HG02759 (cell line): ENCODE results near the gene BBS4.
"Not testable (repeated sequence)": the region's sequence is repeated elsewhere in the genome, so short reads cannot be mapped to it uniquely, and the experiment has no call there.

Experiments used
- ATAC-seq: cut with Tn5 transposase; IDR thresholded peaks from one replicate; pipeline ENCODE4 v1.9.1; 2021; ENCODE audit warnings: mild to moderate bottlenecking, moderate library complexity; ENCODE audit not compliant: unreplicated experiment

The BBS4 gene

GRCh38 chr15:72698938-72699337, 12.9 kb downstream of the BBS4 start:
- no peak for ATAC-seq

DNA sequence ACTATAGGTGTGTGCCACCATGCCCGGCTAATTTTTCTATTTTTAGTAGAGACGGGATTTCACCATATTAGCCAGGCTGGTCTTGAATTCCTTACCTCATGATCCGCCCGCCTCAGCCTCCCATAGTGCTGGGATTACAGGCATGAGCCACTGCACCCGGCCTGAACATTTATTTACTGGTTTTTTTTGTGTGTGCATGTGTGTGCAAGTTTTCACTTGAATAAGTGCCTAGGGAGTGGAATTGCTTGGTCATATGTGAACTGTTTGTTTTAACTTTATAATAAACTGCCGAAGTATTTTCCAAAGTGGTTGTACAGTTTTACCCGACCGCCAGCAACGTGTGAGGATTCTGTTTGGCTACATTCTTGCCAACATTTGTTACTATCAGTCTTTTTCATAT, 14.1 kb downstream of the BBS4 start:
- ATAC-seq, result no peak

- no peak for ATAC-seq
Observed at GRCh38 chr15:72706266-72706665, 20.3 kb downstream of the BBS4 start.

DNA sequence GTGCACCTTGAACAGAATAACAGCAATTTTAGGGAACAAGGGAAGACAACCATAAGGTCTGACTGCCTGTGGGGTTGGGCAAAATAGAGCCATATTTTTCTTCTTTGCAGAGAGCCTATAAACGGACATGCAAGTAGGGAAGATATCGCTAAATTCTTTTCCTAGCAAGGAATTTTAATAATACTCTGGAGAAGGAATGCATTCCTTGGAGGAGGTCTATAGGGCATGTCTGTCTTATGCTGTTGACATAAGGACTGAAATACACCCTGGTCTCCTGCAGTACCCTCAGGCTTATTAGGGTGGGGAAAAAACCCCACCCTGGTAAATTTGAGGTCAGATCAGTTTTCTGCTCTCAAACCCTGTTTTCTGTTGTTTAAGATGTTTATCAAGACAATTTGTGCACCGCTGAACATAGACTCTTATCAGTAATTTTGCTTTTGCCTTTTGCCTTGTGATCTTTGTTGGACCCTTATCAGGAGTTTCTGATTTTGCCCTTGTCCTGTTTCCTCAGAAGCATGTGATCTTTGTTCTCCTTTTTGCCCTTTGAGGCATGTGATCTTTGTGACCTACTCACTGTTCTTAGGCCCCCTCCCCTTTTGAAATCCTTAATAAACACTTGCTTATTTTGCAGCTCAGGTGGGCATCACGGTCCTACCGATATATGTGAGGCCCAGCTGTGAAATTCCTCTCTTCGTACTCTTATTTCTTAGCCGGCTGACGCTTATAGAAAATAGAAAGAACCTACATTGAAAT, 22.7 kb downstream of the BBS4 start:
- not testable (repeated sequence) for ATAC-seq

DNA sequence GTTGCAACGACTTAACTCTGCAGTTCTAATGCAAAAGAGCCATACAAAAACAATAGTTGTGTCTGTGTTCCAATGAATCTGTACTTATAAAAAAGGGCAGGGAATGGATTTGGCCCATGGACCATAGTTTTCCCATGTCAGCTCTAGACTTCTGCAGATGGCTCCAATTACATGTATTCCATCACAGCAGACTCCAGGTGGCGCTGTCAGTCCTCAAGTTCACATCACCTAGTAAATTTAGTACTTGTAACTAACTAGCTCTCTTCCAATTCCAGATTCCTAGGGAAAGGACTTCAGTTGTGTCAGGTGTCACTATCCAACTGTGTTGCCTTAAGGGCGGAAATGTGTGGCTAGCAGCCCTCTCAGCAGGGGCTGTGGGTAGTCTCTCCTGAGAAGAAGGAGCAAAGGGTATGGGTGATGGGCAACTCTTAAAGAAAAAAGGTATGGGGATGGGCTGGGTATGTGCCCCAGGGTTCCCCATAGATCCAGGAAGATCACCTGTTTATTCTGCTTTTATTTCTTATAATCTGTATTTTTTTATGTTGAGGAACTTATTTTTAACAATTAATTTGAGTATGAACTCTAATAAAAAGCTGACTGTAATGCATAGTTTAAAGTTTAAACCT, 36.2 kb downstream of the BBS4 start:
- ATAC-seq, result no peak

DNA sequence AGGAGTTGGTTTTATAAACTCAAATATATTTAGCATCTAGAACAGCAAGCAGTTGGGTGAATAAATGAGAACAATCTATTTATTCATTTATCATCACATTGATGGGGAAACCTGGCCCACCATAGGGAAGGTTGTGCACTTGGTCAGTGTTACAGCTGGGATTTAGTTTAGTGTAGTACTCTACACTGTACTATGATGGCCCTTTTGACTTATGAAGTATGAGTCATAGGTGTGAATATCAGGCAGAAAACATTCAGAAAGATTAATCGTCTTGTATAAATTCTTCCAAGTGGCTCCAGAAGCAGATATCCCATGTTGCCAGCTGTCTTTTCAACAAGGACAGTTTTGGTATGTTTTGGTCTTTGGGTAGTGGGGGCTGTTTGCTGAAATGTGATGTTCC, 38.0 kb downstream of the BBS4 start:
- ATAC-seq, result no peak

GRCh38 chr15:72725446-72725845, 39.4 kb downstream of the BBS4 start:
- no peak for ATAC-seq

- not testable (repeated sequence) for ATAC-seq
Observed at GRCh38 chr15:72725851-72726250, 39.8 kb downstream of the BBS4 start.

- no peak for ATAC-seq
Observed at GRCh38 chr15:72727154-72727553, 41.1 kb downstream of the BBS4 start.

DNA sequence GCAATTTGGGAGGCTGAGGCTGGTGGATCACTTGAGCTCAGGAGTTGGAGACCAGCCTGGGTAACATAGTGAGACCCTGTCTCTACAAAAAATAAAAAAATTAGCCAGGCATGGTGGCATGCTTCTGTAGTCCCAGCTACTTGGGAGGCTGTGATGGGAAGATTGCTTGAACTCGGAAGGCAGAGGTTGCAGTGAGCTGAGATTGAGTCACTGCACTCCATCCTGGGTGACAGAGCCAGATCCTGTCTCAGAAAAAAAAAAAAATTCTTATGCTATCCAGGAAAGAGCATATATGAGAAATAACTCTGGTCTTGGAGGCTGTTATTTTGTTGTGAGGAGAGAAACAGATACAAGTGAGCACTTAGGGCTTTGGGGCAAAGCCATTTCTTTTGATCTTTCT, 42.2 kb downstream of the BBS4 start:
- not testable (repeated sequence) for ATAC-seq

DNA sequence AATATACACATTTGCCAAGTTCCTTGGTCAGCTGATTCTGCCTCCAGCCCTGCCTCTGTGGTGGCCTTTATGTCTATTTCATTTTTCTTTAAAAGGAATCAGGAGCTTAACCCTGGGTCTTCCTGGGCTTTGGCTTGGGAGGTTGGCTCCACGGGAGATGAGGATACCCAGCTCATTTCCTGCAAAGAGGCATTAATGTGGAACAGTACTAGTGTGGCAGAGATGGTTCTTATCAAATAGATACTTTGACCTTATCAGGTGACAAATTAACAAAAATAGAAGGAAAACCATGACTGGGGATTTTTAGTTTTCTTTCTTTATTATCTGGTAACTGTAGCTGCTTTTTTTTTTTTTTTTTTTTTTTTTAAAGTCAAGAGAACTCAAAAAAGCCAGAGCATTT, 42.8 kb downstream of the BBS4 start:
- ATAC-seq, result no peak

DNA sequence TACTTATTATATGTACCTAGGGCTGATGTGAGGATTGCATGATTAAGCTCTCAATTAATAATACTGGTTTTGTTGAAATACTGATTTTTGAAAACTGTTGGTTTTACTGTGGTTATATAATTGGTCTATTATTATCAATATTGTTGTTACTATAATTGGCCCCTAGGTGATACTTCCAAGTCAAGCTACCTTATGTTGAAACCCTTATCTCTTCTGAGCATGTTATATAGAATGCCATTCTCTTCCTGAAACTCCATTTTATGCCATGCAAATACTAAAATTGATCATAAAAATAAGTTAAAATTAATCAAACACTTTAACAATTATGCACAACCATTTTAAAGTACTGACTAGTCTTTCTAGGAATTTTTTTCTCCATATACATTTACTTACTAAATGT, 46.1 kb downstream of the BBS4 start:
- no peak for ATAC-seq

DNA sequence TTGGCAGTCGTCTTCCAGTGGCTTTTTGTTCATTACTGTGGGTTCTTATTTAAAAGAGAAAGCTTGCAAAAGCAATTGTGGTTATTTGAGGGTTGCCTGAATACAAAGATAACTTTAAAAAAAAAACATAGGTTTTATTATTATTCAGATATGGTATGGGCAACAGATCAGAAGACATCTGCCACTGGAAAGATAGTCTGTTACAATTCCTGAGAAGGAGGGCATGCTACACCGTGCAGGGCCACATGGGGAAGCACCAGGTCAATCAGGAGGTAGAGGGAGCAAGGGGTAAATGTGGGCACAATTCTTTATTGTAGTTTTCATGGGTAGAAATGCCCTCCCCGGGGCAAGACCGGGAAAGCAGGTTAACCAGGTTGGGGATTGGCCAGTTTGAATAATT, 46.5 kb downstream of the BBS4 start:
- no peak for ATAC-seq

- ATAC-seq, result no peak
Observed at GRCh38 chr15:72733941-72734738, 48.1 kb downstream of the BBS4 start.

- no peak for ATAC-seq
Observed at GRCh38 chr15:72735111-72735510, 49.1 kb downstream of the BBS4 start.

DNA sequence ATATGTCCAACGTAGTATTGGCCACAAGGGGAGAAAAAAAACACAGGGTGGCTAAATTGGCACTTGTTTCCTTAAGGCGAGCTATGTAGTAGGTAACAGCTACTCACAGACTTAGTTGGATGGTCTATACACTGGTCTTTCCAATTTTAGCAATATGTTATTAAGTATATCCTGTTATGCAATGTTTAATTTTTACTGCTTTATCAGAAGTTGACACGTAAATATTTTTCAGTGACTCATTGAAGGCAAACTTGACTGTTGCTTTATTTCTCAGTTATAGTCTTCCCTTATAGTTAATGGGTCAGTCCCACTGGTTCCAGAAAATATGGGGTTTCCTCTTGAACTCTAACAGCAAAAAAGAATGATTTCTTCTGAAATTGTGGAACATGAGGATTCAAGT, 51.1 kb downstream of the BBS4 start:
- no peak for ATAC-seq

DNA sequence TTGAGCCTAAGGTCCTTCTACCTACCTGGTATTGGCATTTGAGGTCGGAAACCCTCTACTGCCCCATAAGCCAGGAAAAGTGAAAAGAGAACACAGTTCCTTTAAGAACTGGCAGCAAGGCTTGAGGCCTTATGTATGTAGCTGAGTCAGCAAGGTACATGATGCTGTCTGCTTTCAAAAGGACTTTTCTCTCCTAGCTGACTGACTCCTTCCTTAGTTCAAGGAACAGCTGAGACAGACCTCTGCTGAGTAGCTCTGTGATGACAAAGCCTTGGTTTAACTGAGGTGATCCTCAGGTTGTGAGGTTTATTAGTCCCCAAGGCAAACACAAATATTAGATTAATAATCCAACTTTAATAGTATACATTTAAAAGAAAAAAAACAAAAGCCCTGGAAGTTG, 51.7 kb downstream of the BBS4 start:
- ATAC-seq, result no peak

- peak; percentile 73 for ATAC-seq
Observed at GRCh38 chr15:72740219-72740618, 54.2 kb downstream of the BBS4 start.

DNA sequence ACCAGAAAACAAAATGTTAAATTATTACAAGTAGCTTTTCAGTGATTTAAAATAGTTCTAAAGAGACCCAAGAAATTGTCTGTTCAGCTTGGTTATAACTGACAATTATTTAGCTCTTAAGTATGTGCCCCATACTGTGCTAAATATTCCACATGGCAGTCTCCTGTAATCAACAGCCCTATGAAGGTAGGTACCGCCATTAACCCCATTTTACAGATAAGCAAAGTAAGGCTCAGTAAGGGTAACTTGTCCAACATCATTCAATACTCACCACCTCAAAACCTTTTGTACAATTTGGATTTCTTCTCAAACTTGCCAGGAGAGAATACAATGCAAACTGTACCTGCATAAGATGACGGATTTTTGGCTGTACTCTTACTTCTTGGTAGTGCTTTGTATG, 63.7 kb downstream of the BBS4 start:
- no peak for ATAC-seq

- ATAC-seq, result no peak
Observed at GRCh38 chr15:72751751-72752455, 65.9 kb downstream of the BBS4 start.

GRCh38 chr15:72754096-72754495, 68.1 kb downstream of the BBS4 start:
- no peak for ATAC-seq
